Superior temporal gyrus (tissue), 1 donor: Measurements from ENCODE around the gene GAMT.

Experiments used
- DNase-seq: peaks from one replicate; pipeline ENCODE4 v3.0.0-alpha.2; 2016; ENCODE audit errors: extremely low spot score

The GAMT gene

GRCh38 chr19:1400281-1401137 is 833 bp downstream of the GAMT start:
- DNase-seq, result no peak

GRCh38 chr19:1399745-1400144 is 1.6 kb downstream of the GAMT start:
- DNase-seq, result no peak

- DNase-seq, result no peak
These were observed 2.3 kb downstream of the GAMT start for GRCh38 chr19:1399079-1399478.

- no peak for DNase-seq
These were observed 3.5 kb downstream of the GAMT start for GRCh38 chr19:1397838-1398237.

GRCh38 chr19:1396768-1397679 is 4.3 kb downstream of the GAMT start:
- DNase-seq, result no peak

GRCh38 chr19:1396019-1396767 is 5.1 kb downstream of the GAMT start:
- no peak for DNase-seq

- no peak for DNase-seq
These were observed 5.9 kb downstream of the GAMT start for GRCh38 chr19:1395194-1396018.

- no peak for DNase-seq
These were observed 6.8 kb downstream of the GAMT start for GRCh38 chr19:1394252-1395193.

- no peak for DNase-seq
These were observed 7.5 kb downstream of the GAMT start for GRCh38 chr19:1393841-1394240.

GRCh38 chr19:1392939-1393530 is 8.3 kb downstream of the GAMT start:
- no peak for DNase-seq

GRCh38 chr19:1392407-1392806 is 8.9 kb downstream of the GAMT start:
- DNase-seq, result no peak

- DNase-seq, result no peak
These were observed 10.4 kb downstream of the GAMT start for GRCh38 chr19:1390890-1391423.

- peak; percentile 90 for DNase-seq
These were observed 12.1 kb downstream of the GAMT start for GRCh38 chr19:1389033-1389940.

GRCh38 chr19:1388637-1389026 is 12.7 kb downstream of the GAMT start:
- no peak for DNase-seq

GRCh38 chr19:1387684-1388636 is 13.4 kb downstream of the GAMT start:
- no peak for DNase-seq

- no peak for DNase-seq
These were observed 14.2 kb downstream of the GAMT start for GRCh38 chr19:1386945-1387683.
